Smooth muscle cell (in vitro differentiated cells): ENCODE data around the gene COL4A1. TPM values are rescaled to one million over a fixed set of nuclear protein-coding genes. Genes with fewer than 3 reads are reported as not detected.

ENCODE experiments used
- DNase-seq: peaks from one replicate; lab custom pipeline; 2025; ENCODE audit not compliant: unreplicated experiment; lab: John Stamatoyannopoulos, UW
- H2AFZ ChIP-seq: fragments of 200-600 bp; sonication (generic); 2 replicates; pipeline ENCODE4 v1.6.0; 2016; ENCODE audit warnings: antibody characterized with exemption, low read depth, mild to moderate bottlenecking
- H3F3A ChIP-seq: fragments of 200-600 bp; sonication (generic); 2 replicates; pipeline ENCODE4 v1.6.0; 2017; ENCODE audit warnings: antibody characterized with exemption, low read depth
- H3K27ac ChIP-seq: fragments of 200-600 bp; sonication (generic); 2 replicates; pipeline ENCODE4 v1.5.1; 2016; ENCODE audit warnings: low read depth, mild to moderate bottlenecking
- H3K27me3 ChIP-seq: fragments of 200-600 bp; sonication (generic); 2 replicates; pipeline ENCODE4 v1.6.1; 2016; ENCODE audit warnings: low read depth, mild to moderate bottlenecking
- H3K36me3 ChIP-seq: fragments of 200-600 bp; sonication (generic); 2 replicates; pipeline ENCODE4 v1.5.1; 2016; ENCODE audit warnings: low read depth
- H3K4me1 ChIP-seq: fragments of 200-600 bp; sonication (generic); 2 replicates; pipeline ENCODE4 v1.5.1; 2016; ENCODE audit warnings: low read depth
- H3K4me2 ChIP-seq: fragments of 200-600 bp; sonication (generic); 2 replicates; pipeline ENCODE4 v1.6.0; 2016; ENCODE audit warnings: mild to moderate bottlenecking
- H3K4me3 ChIP-seq: fragments of 200-600 bp; sonication (generic); 2 replicates; pipeline ENCODE4 v1.5.1; 2016; ENCODE audit warnings: mild to moderate bottlenecking
- H3K79me2 ChIP-seq: fragments of 200-600 bp; sonication (generic); 2 replicates; pipeline ENCODE4 v1.6.0; 2016; ENCODE audit warnings: low read depth, mild to moderate bottlenecking
- H3K9ac ChIP-seq: fragments of 200-600 bp; sonication (generic); 2 replicates; pipeline ENCODE4 v1.6.0; 2016; ENCODE audit warnings: low read depth
- H3K9me3 ChIP-seq: fragments of 200-600 bp; sonication (generic); replicated peaks from 2 replicates; pipeline ENCODE4 v1.5.1; 2016; ENCODE audit warnings: low read depth
- H4K20me1 ChIP-seq: fragments of 200-600 bp; sonication (generic); 2 replicates; pipeline ENCODE4 v1.6.0; 2016; ENCODE audit warnings: low read depth
- WGBS: methylation state at CpG from one replicate; pipeline ENCODE4 v1.1.7; 2016; ENCODE audit warnings: low lambda C conversion rate; 5-methylcytosine and 5-hydroxymethylcytosine counted together
- polyA plus RNA-seq: library from polyadenylated mRNA; unstranded; fragments of >200 nt; fragmentation: Nextera tagmentation; extraction: Ambion mirVana; gene quantifications from 2 replicates; pipeline ENCODE4 v1.2.1, GENCODE V29; 2016
- total RNA-seq: library from RNA; depleted of rRNA; stranded (reverse); fragments of >200 nt; gene quantifications from 2 replicates; pipeline ENCODE4 v1.2.3, GENCODE V29; 2014
- TF ChIP-seq, protein P1 (sequence below): fragments of 200-600 bp; sonication (generic); IDR thresholded peaks from 2 replicates; pipeline ENCODE4 v1.5.1; 2017; ENCODE audit warnings: borderline replicate concordance, mild to moderate bottlenecking, antibody characterized with exemption; ENCODE audit not compliant: insufficient read depth, poor library complexity, severe bottlenecking

COL4A1 gene
- total and polyA plus RNA-seq, 2 experiments from 2014 or later, result 2,409 to 4,372 TPM

DNA sequence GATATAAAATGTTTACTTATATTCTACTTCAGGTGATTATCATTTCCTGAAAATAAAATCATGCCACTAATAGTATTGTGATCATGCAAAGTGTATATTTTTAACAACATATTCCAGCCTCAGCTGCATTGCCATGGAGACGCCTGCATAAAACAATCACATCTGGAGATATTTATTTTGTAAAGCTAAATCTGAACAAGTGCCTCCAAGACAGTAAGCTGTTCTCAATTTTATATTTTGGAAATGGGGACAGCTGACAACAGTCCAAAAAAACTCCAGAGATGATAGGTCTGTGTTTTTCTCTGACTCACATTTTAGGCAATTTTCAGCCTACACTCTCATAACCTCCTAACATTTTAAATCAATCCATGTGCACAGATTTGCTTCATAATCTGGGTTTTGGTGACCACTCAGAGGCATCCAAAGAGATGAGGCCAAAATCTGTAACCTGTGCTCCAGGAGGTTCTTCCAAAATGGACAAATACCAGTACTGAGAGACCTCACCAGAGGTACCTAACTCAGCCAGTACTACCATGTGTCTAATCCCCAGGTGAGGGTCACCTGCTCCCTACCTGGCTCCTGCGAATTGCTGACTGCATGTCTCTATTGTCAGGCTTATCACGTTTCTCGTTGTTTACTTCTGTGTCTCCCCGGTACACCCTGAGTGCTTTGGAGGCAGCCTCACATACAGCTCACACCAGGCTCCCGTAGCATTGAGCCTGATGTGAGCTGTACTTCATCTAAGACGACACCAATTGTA lies 62.7 kb downstream of the COL4A1 start:
- H3K9me3 ChIP-seq, result no peaks in the 10 kb centered on the region
- DNase-seq, result no peak
- no peaks in the 10 kb centered on the region for H3K27me3 ChIP-seq
- peak overlapping the region; percentile 72 for H3K27ac ChIP-seq
- no peak overlapping the region for H2AFZ ChIP-seq
- peaks cover 72% of the 10 kb centered on the region for H3F3A ChIP-seq
- 74% methylated on average over 7 of the region's 7 CpGs for WGBS
- peaks cover 81% of the 10 kb centered on the region for H3K79me2 ChIP-seq
- no peak overlapping the region for H3K9ac ChIP-seq
- peaks cover 84% of the 10 kb centered on the region for H4K20me1 ChIP-seq
- peak overlapping the region; percentile 12 for H3K4me2 ChIP-seq
- peaks cover 8% of the 10 kb centered on the region for H3K4me1 ChIP-seq
- H3K4me3 ChIP-seq, result no peak overlapping the region
- TF ChIP-seq, protein P1, sequence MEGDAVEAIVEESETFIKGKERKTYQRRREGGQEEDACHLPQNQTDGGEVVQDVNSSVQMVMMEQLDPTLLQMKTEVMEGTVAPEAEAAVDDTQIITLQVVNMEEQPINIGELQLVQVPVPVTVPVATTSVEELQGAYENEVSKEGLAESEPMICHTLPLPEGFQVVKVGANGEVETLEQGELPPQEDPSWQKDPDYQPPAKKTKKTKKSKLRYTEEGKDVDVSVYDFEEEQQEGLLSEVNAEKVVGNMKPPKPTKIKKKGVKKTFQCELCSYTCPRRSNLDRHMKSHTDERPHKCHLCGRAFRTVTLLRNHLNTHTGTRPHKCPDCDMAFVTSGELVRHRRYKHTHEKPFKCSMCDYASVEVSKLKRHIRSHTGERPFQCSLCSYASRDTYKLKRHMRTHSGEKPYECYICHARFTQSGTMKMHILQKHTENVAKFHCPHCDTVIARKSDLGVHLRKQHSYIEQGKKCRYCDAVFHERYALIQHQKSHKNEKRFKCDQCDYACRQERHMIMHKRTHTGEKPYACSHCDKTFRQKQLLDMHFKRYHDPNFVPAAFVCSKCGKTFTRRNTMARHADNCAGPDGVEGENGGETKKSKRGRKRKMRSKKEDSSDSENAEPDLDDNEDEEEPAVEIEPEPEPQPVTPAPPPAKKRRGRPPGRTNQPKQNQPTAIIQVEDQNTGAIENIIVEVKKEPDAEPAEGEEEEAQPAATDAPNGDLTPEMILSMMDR, result no peak
- H3K36me3 ChIP-seq, result no peaks in the 10 kb centered on the region

DNA sequence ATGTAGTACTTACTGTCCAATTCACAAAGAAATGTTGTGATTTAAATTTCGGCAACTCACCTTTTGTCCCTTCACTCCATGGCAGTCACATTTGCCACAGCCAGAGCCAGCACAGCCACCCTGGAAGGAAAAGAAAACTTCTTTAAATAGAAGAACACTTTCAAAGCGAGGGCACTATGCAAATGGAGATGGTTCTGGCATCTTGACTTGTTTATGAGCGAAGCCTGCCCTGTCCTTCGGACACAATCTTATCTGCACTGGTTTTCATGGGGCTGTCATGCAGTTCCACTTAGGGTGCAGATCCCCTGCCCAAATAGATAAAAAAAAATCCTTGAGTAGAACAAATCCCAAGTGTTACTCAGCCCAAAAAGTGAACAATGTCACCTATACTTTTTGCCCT lies 64.3 kb downstream of the COL4A1 start:
- Histone ChIP-seq H3K27me3 (no peaks in the 10 kb centered on the region), H3K4me1 (peaks cover 16% of the 10 kb centered on the region), H4K20me1 (peaks cover 90% of the 10 kb centered on the region), H3K4me2 (no peak overlapping the region), H3F3A (peaks cover 77% of the 10 kb centered on the region), H3K79me2 (peaks cover 88% of the 10 kb centered on the region), H3K27ac (peak overlapping the region; percentile 72), H3K9me3 (no peaks in the 10 kb centered on the region), H3K36me3 (no peaks in the 10 kb centered on the region), H2AFZ (no peak overlapping the region), H3K9ac (no peak overlapping the region), H3K4me3 (no peak overlapping the region)
- no peak for DNase-seq
- TF ChIP-seq, protein P1, result no peak
- 36% methylated on average over 4 of the region's 4 CpGs for WGBS

DNA sequence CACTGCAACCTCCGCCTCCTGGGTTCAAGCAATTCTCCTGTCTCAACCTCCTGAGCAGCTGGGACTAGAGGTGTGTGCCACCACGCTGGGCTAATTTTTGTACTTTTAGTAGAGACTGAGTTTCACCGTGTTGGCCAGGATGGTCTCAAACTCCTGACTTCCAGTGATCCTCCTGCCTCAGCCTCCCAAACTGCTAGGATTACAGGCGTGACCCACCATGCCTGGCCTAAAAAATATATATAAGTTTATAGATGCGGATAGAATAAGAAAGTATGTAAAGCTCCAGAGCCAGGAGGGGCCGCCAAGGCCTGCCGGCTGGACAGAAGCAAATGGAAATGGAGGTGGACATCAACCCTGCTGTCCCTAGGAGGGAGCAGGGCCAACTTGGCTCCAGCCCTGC lies 66.0 kb downstream of the COL4A1 start:
- Histone ChIP-seq H3K79me2 (peaks cover 90% of the 10 kb centered on the region), H3F3A (peaks cover 83% of the 10 kb centered on the region), H3K4me3 (no peak overlapping the region), H4K20me1 (peaks cover 93% of the 10 kb centered on the region), H3K36me3 (peaks cover 4% of the 10 kb centered on the region), H3K4me2 (no peak overlapping the region), H3K9ac (no peak overlapping the region), H3K27ac (peak overlapping the region; percentile 72), H3K27me3 (no peaks in the 10 kb centered on the region), H2AFZ (no peak overlapping the region), H3K9me3 (no peaks in the 10 kb centered on the region), H3K4me1 (peaks cover 12% of the 10 kb centered on the region)
- 98% methylated on average over 7 of the region's 7 CpGs for WGBS
- TF ChIP-seq, protein P1, result no peak
- no peak for DNase-seq

DNA sequence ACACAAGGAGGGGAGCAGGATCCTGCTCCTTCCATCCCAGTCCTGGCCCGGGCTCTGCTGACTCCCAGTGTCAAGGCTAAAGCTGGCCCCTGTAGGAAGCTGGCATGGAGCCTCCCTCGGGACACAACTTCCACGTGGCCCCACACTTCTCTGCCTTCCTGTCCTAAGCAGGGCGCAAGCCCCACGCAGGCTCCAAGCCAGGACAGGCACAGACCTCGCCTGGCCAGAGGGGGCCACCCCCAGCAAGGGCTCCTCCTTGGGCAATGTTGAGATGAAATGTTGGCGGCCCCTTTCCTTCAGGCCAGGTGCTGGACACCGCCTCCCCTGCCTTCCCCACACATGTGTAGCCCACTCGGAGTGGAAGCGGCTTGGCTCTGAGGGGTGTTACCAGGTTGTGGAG lies 66.6 kb downstream of the COL4A1 start:
- no peaks in the 10 kb centered on the region for H3K27me3 ChIP-seq

More for the DNA sequence above, 66.6 kb downstream of the COL4A1 start:
- H4K20me1 ChIP-seq, result peaks cover 94% of the 10 kb centered on the region
- H3F3A ChIP-seq, result peaks cover 84% of the 10 kb centered on the region
- peak overlapping the region; percentile 72 for H3K27ac ChIP-seq
- H3K4me2 ChIP-seq, result no peak overlapping the region
- no peak overlapping the region for H3K9ac ChIP-seq
- TF ChIP-seq, protein P1, result no peak
- H3K9me3 ChIP-seq, result no peaks in the 10 kb centered on the region
- no peak overlapping the region for H3K4me3 ChIP-seq
- no peak overlapping the region for H2AFZ ChIP-seq
- H3K79me2 ChIP-seq, result peaks cover 92% of the 10 kb centered on the region
- no peak for DNase-seq
- H3K4me1 ChIP-seq, result peaks cover 12% of the 10 kb centered on the region
- 86% methylated on average over 10 of the region's 10 CpGs for WGBS
- peaks cover 5% of the 10 kb centered on the region for H3K36me3 ChIP-seq
